Measurements from ENCODE around the gene PLA2G3.
"Not testable (repeated sequence)": the region's sequence is repeated elsewhere in the genome, so short reads cannot be mapped to it uniquely, and the experiment has no call there.

Gene PLA2G3, protein sequence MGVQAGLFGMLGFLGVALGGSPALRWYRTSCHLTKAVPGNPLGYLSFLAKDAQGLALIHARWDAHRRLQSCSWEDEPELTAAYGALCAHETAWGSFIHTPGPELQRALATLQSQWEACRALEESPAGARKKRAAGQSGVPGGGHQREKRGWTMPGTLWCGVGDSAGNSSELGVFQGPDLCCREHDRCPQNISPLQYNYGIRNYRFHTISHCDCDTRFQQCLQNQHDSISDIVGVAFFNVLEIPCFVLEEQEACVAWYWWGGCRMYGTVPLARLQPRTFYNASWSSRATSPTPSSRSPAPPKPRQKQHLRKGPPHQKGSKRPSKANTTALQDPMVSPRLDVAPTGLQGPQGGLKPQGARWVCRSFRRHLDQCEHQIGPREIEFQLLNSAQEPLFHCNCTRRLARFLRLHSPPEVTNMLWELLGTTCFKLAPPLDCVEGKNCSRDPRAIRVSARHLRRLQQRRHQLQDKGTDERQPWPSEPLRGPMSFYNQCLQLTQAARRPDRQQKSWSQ

DNA sequence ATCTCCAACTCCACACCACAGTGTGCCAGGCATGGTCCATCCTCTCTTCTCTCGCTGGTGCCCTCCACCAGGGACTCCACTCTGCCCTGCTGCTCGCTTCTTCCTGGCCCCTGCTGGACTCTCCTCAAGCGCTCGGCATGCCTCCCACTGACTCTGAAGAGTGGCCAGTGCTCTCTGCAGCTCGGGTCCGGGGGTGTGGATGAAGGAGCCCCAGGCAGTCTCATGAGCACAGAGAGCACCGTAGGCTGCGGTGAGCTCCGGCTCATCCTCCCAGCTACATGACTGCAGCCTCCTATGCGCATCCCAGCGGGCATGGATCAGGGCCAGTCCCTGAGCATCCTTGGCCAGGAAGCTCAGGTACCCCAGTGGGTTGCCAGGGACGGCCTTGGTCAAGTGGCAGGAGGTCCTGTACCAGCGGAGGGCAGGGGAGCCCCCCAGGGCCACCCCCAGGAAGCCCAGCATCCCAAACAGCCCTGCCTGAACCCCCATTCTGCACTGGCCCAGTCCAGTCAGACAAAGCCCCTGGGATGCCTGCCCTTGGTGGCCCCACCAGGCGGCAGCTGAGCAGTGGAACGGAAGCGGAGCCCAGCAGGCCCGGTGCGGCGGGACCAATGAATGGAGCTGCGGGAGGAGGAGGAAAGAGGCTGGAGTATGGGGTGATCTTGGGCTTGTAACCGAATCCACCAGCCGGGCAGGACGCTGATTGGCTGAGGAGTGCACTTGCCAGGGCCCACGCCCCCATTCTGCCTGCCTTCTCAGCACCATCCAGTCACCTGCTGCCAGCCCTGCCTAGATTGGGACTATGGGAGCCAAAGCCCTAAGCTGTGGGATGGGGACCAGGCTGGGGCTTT lies at the start of gene PLA2G3:
TSS of gene PLA2G3 (minus strand) at position 643 of the 851 bp plus-strand sequence. CDS start at position 489, 154 bp downstream.
- DNase-seq: no peak

DNA sequence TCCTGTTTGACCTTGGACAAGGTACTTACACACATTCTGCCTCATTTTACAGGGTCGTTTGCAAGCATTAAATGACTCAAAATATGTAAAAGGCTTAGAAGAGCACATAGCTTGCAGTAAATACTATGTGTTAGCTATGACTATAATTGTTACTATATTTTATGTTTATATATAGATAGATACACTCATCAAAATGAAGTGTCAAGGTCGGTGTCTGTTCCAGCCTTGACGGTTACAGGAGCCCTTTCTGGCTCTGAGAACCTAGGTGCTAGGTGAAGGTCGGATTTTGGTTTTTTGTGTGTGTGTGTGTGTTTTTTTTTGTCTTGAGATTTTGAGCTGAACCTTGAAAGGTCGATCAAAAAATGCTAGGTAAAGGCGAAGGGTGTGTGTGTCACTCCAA lies 47.3 kb upstream of the PLA2G3 start:
- DNase-seq: no peak

- DNase-seq: no peak
Measured at GRCh38 chr22:31185056-31185455, 44.7 kb upstream of the PLA2G3 start.

GRCh38 chr22:31184015-31184414 lies 43.7 kb upstream of the PLA2G3 start:
- DNase-seq: no peak

DNA sequence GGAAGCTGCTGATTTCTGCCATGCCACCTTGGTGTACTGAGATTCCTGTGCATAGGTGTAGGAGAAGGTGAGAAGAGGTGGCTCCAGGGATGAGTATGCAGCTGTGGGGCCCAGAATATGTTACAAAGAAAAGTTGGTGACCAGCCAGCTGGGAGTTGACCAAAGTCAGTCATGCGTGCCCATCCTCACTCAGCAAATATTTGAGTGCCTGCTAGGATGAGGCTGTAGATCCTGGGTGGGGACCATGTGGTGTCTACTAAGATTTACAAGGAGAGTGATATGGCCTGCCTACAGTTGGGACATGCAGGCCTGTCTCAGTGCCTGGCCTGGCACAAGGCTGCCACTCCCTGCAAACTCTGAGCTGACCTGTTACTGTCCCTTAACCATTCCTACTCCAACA lies 39.0 kb upstream of the PLA2G3 start:
- no peak for DNase-seq

GRCh38 chr22:31178859-31179258 lies 38.6 kb upstream of the PLA2G3 start:
- DNase-seq: no peak

- no peak for DNase-seq
Measured at GRCh38 chr22:31177420-31178162, 37.3 kb upstream of the PLA2G3 start.

DNA sequence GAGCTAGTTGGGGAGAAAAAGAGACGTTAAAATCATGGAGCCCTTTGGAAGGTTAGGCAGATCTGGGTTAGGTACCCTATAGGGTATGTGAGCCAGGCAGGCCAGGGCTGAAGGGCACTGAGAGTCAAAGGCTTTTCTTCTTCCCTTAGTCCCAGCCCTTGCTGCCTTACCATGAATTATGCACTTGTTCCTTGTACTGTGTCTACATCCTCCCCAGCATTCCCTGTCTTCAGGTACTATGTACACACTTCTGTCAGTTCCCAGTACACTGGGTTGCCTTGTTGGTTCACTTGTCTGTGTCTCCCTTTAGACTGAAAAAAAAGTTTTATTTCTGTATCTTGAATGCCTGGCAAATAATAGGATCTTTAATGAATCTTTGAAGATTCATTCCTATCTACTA lies 36.6 kb upstream of the PLA2G3 start:
- no peak for DNase-seq

DNA sequence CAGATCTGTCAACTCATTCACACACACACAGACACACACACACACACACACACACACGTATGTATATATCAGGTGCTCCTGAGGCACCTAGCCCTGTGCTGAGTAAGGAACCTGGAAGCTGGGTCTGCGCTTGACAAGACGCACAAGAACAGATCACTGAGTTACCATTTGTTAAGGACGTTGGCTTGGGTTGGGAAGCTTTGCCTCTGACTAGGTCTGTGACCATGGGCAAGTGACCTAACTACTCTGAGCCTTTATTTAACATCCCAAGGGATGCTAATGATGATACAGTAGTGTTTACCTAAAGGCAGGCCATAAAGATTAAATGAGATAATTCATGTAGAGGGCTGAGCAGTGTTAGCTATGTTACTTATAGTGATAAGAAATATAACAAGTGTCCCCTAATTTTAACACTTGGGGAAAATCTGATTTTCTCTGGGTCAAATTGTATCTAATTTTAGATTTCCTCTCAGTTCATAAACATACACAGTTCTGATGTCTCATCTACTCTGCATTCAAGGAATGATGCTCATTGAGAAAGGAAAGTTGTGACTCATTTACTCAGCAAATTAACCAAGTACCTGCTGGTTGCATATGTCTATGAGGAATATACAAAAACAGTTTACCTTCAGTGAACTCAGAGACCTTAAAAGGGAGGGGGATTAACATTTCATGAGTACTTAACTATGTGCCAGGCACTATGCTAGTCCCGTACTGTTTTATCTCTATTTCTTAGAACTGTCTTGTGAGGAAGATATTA lies 33.3 kb upstream of the PLA2G3 start:
- DNase-seq: no peak

- DNase-seq: not testable (repeated sequence)
Measured at GRCh38 chr22:31171734-31172133, 31.4 kb upstream of the PLA2G3 start.

DNA sequence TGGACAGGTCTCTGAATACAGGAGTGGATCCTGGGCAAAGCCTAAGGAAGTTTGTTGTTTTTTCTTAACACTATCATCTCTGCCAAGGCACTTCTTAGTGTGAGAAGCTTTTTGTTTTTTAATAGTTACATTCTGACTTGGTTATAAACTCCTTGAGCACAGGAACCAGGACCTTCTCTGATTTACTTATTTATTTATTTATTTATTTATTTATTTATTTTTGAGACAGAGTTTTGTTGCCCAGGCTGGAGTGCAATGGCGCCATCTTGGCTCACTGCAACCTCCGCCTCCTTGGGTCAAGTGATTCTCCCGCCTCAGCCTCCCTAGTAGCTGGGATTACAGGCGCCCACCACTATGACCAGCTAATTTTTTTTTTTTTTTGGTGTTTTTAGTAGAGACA lies 30.7 kb upstream of the PLA2G3 start:
- no peak for DNase-seq

- no peak for DNase-seq
Measured at GRCh38 chr22:31162015-31162765, 21.9 kb upstream of the PLA2G3 start.

DNA sequence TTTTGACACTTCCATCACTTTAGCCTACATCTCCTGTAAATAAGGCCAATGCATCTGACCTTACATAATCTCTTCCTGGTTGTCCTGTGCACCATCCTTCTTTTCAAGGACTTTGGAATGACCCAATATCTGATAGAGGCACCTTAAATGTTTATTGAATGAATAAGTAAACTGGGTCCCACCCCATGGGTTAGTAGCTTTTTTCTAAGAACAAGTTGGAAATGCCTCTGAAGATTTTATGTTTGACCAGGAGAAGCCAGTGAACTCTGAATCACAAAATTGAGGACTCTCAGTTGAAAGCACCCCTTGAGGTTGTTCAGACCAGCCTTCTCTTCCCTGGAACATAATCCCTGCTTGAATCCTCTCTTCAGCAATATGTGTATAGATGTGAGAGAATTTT lies 21.1 kb upstream of the PLA2G3 start:
- DNase-seq: no peak

GRCh38 chr22:31160328-31160978 lies 20.1 kb upstream of the PLA2G3 start:
- DNase-seq: peak; percentile 8 to 9

DNA sequence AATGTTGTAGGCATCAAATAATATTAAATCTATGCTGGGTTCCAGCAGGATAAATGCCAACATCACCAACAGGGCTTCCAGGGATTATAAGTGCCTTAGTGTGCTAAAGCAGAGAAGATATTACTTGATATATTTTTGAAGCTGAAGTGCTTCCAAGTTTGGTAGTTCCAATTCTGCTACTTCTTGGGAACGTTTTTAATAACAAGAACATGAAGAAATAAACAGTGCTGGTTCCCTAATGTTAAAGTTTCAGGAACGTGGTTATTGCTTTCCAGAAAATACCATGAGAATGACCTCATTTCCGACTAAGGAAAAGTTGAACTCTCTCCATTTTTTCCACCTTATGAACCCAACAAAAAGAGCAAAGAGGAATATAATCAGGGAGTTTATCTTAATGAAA lies 15.1 kb upstream of the PLA2G3 start:
- no peak for DNase-seq

- DNase-seq: no peak
Measured at GRCh38 chr22:31154975-31155374, 14.7 kb upstream of the PLA2G3 start.

- DNase-seq: no peak
Measured at GRCh38 chr22:31153357-31153756, 13.0 kb upstream of the PLA2G3 start.

- DNase-seq: no peak
Measured at GRCh38 chr22:31151872-31152271, 11.6 kb upstream of the PLA2G3 start.

- DNase-seq: no peak
Measured at GRCh38 chr22:31150615-31151014, 10.3 kb upstream of the PLA2G3 start.

DNA sequence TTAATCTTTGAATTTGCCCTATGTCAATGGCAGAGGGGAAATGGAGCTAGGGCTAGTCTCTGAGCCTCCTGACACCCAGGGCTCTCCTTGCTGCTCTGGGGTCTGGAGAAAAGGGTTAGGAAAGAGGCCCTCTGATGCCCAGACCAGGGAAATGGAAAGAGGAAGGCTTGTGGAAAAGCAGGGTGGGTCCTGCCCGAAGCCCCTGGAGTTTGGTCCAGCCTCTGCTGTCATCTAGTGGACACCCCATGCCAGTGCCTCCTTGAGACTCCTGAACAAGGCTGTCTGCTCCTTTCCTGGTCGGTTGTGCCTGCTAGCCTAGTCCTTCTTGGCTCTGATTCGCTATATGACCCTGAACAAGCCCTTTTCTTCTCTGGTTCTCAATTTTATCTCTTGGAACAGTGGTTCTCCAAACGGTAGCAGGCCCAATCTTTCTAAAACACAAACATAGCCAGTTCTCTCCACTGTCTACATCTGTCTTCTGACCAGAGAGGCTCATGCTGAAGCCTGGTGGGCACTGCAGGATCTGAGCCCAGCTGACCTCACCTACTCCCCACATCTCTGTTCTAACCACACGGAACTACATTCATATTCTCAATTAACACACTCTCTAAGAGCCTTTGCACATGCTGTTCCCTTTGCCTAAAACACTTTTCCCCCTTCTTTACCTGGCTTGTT lies 8.8 kb upstream of the PLA2G3 start:
- DNase-seq: peak; percentile 16
